A549 (cell line): ENCODE results near the gene ASB1.

ENCODE experiments used
- BCL3 ChIP-seq: fragments of >200 bp; sonication (Bioruptor Twin); formaldehyde crosslinking; IDR thresholded peaks from 3 replicates; pipeline ENCODE4 v1.6.1; 2016
- EHF ChIP-seq: fragments of 250-450 bp; sonication (Bioruptor Pico); IDR thresholded peaks from 2 replicates; pipeline ENCODE4 v1.5.0; 2020; ENCODE audit warnings: mild to moderate bottlenecking
- MAFK ChIP-seq: fragments of 450-650 bp; IDR thresholded peaks from 2 replicates; pipeline ENCODE4 v1.6.1; 2014; ENCODE audit not compliant: partially characterized antibody
- NR3C1 ChIP-seq: fragments of >200 bp; sonication (Bioruptor Twin); formaldehyde crosslinking; IDR thresholded peaks from 3 replicates; pipeline ENCODE4 v1.6.1; 2017
- POLR2A ChIP-seq: IDR thresholded peaks from 2 replicates; pipeline ENCODE4 v1.6.1; 2012; ENCODE audit warnings: mild to moderate bottlenecking, low read length
- REST ChIP-seq: fragments of 200-600 bp; sonication (generic); IDR thresholded peaks from 2 replicates; pipeline ENCODE4 v1.6.1; 2016; ENCODE audit warnings: antibody characterized with exemption, mild to moderate bottlenecking, moderate library complexity
- USF2 ChIP-seq: fragments of 450-650 bp; IDR thresholded peaks from 2 replicates; pipeline ENCODE4 v1.6.1; 2014; ENCODE audit warnings: antibody characterized with exemption
- TF ChIP-seq, protein P1 (sequence below): fragments of >200 bp; sonication (Bioruptor Twin); formaldehyde crosslinking; IDR thresholded peaks from 3 replicates; pipeline ENCODE4 v1.5.1; 2016

- no peak for TF ChIP-seq EHF (CRISPR knock-in tag)
- TF ChIP-seq, protein P1, sequence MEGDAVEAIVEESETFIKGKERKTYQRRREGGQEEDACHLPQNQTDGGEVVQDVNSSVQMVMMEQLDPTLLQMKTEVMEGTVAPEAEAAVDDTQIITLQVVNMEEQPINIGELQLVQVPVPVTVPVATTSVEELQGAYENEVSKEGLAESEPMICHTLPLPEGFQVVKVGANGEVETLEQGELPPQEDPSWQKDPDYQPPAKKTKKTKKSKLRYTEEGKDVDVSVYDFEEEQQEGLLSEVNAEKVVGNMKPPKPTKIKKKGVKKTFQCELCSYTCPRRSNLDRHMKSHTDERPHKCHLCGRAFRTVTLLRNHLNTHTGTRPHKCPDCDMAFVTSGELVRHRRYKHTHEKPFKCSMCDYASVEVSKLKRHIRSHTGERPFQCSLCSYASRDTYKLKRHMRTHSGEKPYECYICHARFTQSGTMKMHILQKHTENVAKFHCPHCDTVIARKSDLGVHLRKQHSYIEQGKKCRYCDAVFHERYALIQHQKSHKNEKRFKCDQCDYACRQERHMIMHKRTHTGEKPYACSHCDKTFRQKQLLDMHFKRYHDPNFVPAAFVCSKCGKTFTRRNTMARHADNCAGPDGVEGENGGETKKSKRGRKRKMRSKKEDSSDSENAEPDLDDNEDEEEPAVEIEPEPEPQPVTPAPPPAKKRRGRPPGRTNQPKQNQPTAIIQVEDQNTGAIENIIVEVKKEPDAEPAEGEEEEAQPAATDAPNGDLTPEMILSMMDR = no peak
- no peak for TF ChIP-seq NR3C1
- TF ChIP-seq REST = no peak
- no peak for TF ChIP-seq BCL3
- no peak for TF ChIP-seq USF2
- no peak for TF ChIP-seq POLR2A
- TF ChIP-seq MAFK = no peak
Observed at GRCh38 chr2:238487652-238488346, 61.1 kb downstream of the ASB1 start.
